ENCODE measurements around the gene TXNRD2. TPM values are rescaled to one million over a fixed set of nuclear protein-coding genes. Genes with fewer than 3 reads are reported as not detected.

The TXNRD2 gene
- total and polyA plus RNA-seq, 10 of the 15 experiments (the other 5 are each of a cell fraction or from before 2014, with no cell fraction given) = 1.6 to 26.0 (median 13.9) TPM

GRCh38 chr22:19941365-19942082, at the start of gene TXNRD2, which contains the start of gene COMT (continued):
- TF ChIP-seq ZBTB33 (IDR thresholded peaks at IDR 0.05) = no peak
- no peak for TF ChIP-seq SKIL (IDR thresholded peaks at IDR 0.05; ENCODE audit: low read depth, poor library complexity, severe bottlenecking)
- no peak for TF ChIP-seq CEBPB (IDR thresholded peaks at IDR 0.05; ENCODE audit: borderline replicate concordance in 1 of 2, low read depth in 2 of 2, low read length in 2 of 2)
- no peak for TF ChIP-seq RELA (IDR thresholded peaks at IDR 0.05; ENCODE audit: borderline replicate concordance, partially characterized antibody)
- TF ChIP-seq SREBF2 (IDR thresholded peaks at IDR 0.05; ENCODE audit: low read length) = no peak
- no peak for TF ChIP-seq EP300 (IDR thresholded peaks at IDR 0.05; ENCODE audit: borderline replicate concordance in 1 of 2, control insufficient read depth in 1 of 2, low read depth in 2 of 2, low read length in 2 of 2)
- no peak for TF ChIP-seq CREB1 (IDR thresholded peaks at IDR 0.05; ENCODE audit: low read depth)
- no peak for TF ChIP-seq KDM1A (IDR thresholded peaks at IDR 0.05; ENCODE audit: borderline replicate concordance)
- no peak for TF ChIP-seq FOS (IDR thresholded peaks at IDR 0.05; ENCODE audit: borderline replicate concordance, extremely low read depth, insufficient read length)
- TF ChIP-seq, protein P1, sequence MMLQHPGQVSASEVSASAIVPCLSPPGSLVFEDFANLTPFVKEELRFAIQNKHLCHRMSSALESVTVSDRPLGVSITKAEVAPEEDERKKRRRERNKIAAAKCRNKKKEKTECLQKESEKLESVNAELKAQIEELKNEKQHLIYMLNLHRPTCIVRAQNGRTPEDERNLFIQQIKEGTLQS (IDR thresholded peaks at IDR 0.05; ENCODE audit: borderline replicate concordance, extremely low read depth, low read depth, low read length) = no peak
- no peak for TF ChIP-seq NFIC (IDR thresholded peaks at IDR 0.05; ENCODE audit: low read depth, low read length)
- TF ChIP-seq ZZZ3 (IDR thresholded peaks at IDR 0.05; ENCODE audit: control insufficient read depth, insufficient read length, low read depth) = no peak
- no peak for TF ChIP-seq FOXM1 (IDR thresholded peaks at IDR 0.05; ENCODE audit: low read depth, low read length)
- no peak for TF ChIP-seq IRF4 (IDR thresholded peaks at IDR 0.05; ENCODE audit: low read depth, low read length)
- peak; percentile 42; the same call in 1 of the 2 replicates for TF ChIP-seq ZNF687 (IDR thresholded peaks at IDR 0.05)
- TF ChIP-seq BHLHE40 (IDR thresholded peaks at IDR 0.05; ENCODE audit: borderline replicate concordance in 1 of 2, low read depth in 2 of 2, low read length in 1 of 2) = no peak; a peak in 1 of 4 replicates
- no peak for TF ChIP-seq BMI1 (IDR thresholded peaks at IDR 0.05; ENCODE audit: borderline replicate concordance)
- no peak for TF ChIP-seq MTA2 (IDR thresholded peaks at IDR 0.05; ENCODE audit: low read depth)
- TF ChIP-seq ZNF207 (IDR thresholded peaks at IDR 0.05; ENCODE audit: borderline replicate concordance) = no peak
